GM21717 (cell line): ENCODE results near the gene NOC4L.

Source experiments
- ATAC-seq: cut with Tn5 transposase; IDR thresholded peaks from one replicate; pipeline ENCODE4 v1.9.1; 2021; ENCODE audit warnings: mild to moderate bottlenecking, moderate library complexity; ENCODE audit not compliant: unreplicated experiment

Gene NOC4L

GRCh38 chr12:132168311-132169031 is 24.2 kb downstream of the NOC4L start:
- no peak for ATAC-seq

- no peak for ATAC-seq
These were observed 25.1 kb downstream of the NOC4L start for GRCh38 chr12:132169376-132169775.

- no peak for ATAC-seq
These were observed 25.9 kb downstream of the NOC4L start for GRCh38 chr12:132170094-132170636.

- no peak for ATAC-seq
These were observed 26.5 kb downstream of the NOC4L start for GRCh38 chr12:132170637-132171292.

GRCh38 chr12:132171293-132171967 is 27.2 kb downstream of the NOC4L start:
- ATAC-seq = no peak

GRCh38 chr12:132171968-132172521 is 27.8 kb downstream of the NOC4L start:
- no peak for ATAC-seq

- no peak for ATAC-seq
These were observed 28.4 kb downstream of the NOC4L start for GRCh38 chr12:132172619-132173018.

GRCh38 chr12:132173135-132174014 is 29.1 kb downstream of the NOC4L start:
- ATAC-seq = no peak

GRCh38 chr12:132174015-132174838 is 30.0 kb downstream of the NOC4L start:
- no peak for ATAC-seq

- ATAC-seq = no peak
These were observed 30.7 kb downstream of the NOC4L start for GRCh38 chr12:132174839-132175490.

GRCh38 chr12:132175496-132176384 is 31.5 kb downstream of the NOC4L start:
- ATAC-seq = no peak

GRCh38 chr12:132176385-132176919 is 32.2 kb downstream of the NOC4L start:
- ATAC-seq = no peak

GRCh38 chr12:132176920-132177551 is 32.8 kb downstream of the NOC4L start:
- no peak for ATAC-seq

- no peak for ATAC-seq
These were observed 34.1 kb downstream of the NOC4L start for GRCh38 chr12:132178316-132178715.

GRCh38 chr12:132178801-132179401 is 34.6 kb downstream of the NOC4L start:
- no peak for ATAC-seq

- no peak for ATAC-seq
These were observed 35.4 kb downstream of the NOC4L start for GRCh38 chr12:132179431-132180362.
